Body of pancreas (tissue), 4 donors: ENCODE data around the gene MED12L.
A peak's percentile ranks its signal among the peaks of the same experiment; 100 is the strongest.

Experiments used
- CTCF ChIP-seq, 7 experiments: fragments of 450-650 bp in 4 of 7; fragments of 200-600 bp in 3 of 7; sonication (generic) in 3 of 7; IDR thresholded peaks; one replicate each; pipeline ENCODE4 v1.5.1; 2016 to 2019; ENCODE audit warnings: antibody characterized with exemption in 7 of 7
- POLR2A ChIP-seq, 3 donors: fragments of 450-650 bp; IDR thresholded peaks; one replicate each; pipeline ENCODE4 v1.6.1; 2016; ENCODE audit warnings: antibody characterized with exemption in 3 of 3, mild to moderate bottlenecking in 2 of 3

- TF ChIP-seq CTCF (IDR thresholded peaks at IDR 0.05): peak; percentile 19 to 82 (median 56)
- TF ChIP-seq POLR2A (IDR thresholded peaks at IDR 0.05): no peak
Measured at GRCh38 chr3:151327571-151328198, 242.2 kb downstream of the MED12L start.
